Measurements from ENCODE around the gene NCLN.
A peak's percentile ranks its signal among the peaks of the same experiment; 100 is the strongest.
"Not testable (repeated sequence)": the region's sequence is repeated elsewhere in the genome, so short reads cannot be mapped to it uniquely, and the experiment has no call there.

NCLN gene

DNA sequence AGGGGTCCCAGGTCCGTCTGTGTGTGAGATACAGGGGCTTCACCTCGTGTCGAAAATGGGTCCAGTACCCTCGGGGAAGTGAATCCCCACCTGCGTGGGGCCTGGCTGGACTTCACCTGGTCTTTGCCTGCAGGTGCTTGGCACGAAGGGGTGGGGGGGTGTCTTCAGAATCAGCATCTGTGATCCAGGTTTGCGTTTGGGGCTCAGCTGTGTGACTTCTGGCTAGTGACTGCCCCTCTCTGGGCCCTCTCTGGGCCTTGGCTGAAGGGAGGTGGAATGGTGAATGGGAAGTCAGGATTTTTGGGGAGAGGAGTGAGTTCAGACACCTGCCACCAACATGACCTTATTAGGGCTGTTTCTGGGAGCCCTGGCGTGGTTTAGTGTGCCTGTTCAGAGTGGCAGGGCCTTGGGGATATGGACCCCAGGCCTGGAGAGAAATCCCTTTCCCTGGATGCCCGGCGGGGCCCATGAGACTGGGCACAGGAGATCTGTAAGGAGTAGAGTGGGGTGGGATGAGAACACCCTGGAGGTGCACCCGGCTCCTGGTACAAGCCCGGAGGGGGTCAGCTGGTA, 41.4 kb downstream of the NCLN start:
- DNase-seq, result no peak

DNA sequence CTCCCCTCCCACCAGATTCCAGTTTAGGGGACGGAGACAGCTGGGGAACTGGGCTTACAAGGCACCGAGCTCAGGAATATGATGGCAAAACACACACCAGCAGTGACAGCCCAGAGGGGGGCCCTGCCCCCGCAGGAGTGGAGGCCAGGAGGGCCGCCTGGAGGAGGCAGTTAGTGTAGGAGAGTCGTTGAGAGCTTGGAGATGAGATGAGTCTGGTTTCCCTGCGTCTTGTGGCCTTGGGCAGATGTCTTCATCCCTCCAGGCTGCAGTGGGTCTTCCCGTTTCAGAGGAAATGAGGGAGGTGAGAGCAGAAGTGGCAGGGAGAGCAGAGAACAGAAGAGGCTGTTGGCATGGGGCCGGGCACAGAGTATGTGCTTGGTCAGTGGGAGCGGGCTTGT, 43.6 kb downstream of the NCLN start:
- DNase-seq, result no peak

DNA sequence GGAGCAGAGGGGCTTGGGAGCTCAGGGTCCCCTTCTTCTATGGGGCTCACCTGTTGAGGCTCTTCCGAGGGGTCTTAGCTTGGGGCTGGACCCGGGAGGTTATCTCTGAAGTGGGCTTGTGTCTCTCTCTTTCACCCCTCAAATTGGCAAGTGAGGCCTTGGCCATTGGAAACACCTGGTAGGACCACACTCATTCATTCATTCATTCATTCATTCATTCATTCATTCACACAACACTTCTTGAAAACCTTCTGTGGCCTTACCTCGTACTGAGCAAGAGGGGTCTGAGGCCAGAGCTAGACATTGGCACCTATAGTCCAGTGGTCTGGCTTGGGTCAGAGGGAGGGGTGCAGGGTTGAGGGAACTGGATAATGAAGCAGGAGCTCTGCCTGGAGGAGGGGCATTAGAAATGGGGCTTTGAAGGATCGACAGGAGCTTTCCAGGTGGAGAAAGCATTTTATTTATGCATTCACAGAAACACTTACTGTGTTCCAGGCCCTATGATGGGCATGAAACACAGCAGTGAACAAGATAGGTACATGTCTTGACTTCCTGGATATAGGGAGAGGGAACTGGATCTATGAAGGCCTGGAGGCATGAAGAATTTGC, 44.3 kb downstream of the NCLN start:
- DNase-seq, result no peak

DNA sequence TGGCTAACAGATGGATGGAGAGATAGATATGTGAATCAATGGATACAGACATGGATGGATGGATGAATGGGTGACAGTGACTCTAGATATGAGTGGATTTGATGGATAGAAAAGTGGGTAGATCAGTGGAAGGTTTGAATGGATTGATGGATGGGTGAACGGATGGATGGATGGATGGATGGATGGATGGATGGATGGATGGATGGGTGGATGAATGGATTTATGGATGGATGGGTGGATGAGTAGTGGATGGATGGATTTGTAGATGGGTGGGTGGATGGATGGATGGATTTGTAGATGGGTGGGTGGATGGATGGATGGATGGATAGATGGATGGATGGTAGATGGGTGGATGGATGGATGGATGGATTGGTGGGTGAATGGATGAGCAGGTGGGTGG, 45.6 kb downstream of the NCLN start:
- no peak for DNase-seq

DNA sequence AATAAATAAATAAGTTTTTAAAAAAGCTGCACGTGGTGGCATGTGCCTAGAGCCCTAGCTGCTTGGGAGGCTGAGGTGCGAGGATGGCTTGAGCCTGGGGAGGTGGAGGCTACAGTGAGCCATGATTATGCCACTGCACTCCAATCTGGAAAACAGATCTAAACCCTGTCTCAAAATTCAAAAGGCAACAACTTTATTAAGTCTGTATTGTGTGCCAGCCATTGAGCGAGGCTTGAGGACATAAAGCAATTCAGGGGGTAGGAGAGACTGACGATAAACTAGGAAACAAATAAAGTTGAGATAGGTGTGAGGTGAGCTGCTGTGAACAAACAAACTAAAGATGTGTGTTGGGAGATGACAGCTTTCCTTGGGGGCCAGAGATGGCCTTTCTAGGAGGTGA, 47.4 kb downstream of the NCLN start:
- no peak for DNase-seq

DNA sequence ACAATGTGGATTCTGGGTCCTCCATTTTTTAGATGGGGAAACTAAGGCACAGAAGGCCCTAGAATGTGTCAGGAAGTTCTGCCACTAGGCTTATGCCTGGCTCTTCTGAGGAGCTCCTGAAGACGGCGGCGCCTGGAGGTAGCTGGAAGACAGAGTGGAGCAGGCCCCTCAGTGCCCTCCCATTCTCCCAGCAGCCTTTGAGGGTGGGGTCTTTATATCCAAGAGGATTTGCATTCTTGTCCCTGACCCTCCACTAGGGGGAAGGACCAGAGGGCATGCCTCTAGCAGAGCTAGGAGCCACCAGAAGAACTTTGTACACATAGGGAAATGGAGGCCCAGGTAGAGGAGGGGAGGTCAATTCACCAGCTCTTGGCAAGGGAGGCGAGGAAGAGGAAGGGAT, 48.1 kb downstream of the NCLN start:
- no peak for DNase-seq

DNA sequence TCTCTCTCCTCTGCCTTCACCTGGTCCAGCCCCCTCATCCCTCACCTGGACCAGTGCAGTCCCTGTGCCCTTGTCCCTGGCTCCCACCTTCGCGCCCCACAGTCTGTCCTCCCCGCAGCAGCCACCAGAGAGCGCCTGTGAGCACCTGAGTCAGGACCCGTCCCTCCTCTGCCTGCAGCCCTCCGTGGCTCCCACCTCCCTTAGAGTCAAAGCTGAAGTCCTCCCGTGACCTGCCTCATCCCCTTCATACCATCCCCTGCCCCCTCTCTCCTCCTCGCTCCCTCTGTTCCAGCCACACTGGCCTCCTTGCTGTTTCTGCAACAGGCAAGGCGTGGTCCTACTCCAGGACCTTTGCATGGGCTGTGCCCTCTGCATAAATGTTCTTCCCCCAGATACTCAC, 49.1 kb downstream of the NCLN start:
- DNase-seq, result no peak

DNA sequence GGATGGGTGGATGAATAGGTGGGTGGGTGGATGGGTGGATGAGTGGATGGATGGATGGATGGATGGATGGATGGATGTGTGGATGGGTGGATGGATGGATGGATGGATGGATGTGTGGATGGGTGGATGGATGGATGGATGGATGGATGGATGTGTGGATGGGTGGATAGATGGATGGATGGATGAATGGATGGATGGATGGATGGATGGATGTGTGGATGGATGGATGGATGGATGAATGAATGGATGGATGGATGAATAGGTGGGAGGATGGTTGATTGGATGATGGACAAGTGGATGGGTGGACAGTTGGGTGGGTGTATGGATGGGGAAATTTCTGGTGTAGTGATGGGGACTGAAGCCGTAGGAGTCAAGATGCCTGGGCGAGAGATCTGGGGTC, 49.9 kb downstream of the NCLN start:
- not testable (repeated sequence) for DNase-seq

DNA sequence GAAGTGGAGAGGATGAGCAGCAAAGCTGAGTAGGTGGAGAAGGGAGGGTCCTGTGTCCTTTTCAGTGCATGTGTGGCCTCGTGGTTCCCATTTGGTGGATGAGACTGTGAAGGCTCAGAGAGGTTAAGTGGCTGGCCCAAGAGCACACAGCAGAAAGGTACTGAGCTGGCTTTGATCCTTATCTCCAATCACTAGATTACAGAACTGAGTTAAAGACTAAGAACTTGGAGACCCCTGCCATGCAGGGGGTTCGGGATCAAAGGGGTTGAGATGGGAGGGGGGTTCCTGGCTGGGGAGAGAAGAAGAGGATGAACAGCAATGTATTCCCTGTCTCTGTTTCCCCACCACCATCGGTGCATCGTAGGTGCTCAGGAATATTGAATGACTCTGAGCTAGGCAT, 50.5 kb downstream of the NCLN start:
- no peak for DNase-seq

DNA sequence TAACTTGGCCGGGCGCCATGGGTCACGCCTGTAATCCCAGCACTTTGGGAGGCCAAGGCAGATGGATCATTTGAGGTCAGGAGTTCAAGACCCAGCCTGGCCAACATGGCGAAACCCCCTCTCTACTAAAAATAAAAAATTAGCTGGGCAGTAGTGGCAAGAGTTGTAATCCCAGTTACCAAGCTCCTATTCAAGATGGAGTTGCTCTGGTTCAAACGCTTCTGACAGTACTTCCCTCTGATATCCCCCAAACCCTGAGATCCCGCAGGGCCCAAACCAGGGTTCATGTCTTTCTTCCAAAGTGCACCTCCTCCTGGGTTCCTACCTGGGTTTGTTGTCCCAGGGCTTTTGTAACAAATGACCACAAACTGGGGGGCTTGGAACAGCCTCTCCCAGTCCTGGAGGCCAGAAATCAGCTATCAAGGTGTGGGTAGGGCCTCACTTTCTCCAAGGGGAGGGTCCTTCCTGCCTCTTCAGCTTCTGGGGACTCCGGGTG, 52.4 kb downstream of the NCLN start:
- no peak for DNase-seq

DNA sequence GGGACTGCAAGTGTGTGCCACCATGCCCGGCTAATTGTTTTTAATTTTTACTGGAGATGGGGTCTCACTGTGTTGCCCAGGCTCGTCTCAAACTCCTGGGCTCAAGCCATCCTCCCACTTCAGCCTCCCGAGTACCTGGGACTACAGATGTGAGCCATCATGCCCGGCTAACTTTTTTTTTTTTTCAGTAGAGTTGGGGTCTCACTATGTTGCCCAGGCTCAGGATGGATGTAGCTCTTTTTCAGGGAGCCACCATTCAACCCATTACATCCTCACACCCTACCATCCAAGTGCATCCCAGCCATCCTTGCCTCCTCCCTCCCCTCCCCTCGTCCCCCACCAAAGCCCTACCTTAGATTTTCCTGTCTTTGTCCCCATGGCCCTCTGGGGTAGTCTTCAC, 53.6 kb downstream of the NCLN start:
- DNase-seq, result no peak

DNA sequence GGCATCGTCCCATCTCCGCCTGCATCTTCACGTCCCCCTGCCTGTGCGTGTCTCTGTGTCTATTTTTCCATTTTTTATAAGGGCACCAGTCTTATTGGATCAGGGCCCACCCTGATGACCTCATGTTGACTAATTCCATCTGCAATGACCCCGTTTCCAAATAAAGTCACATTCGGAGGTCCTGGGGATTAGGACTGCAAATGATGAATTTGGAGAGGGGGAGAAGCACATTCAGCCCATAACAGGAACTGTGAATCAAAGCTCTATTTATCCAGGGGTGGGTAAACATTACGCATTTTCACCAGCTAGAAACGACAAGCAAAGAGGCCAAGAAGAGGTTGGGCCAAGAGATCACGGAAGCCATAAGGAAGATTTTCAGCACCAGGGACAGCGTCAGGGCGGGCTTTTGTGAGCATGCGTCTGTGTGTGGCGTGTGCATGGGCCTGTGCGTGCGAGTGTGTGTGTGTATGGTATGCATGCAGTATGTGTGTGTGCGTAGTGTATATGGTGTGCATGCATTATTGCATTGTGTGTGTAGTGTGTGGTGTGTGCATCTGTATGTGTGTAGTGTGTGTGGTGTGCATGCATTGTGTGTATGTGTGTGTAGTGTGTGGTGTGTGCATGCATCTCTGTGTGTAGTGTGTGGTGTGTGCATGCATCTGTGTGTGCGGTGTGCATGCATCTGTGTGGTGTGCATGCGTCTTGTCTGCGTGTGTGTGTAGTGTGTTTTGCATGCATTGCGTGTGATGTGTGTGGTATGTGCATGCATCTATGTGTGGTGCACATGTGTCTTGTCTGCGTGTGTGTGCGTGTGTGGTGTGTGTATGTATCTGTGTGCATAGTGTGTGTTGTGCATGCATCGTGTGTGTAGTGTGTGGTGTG, 58.3 kb downstream of the NCLN start:
- DNase-seq, result no peak

DNA sequence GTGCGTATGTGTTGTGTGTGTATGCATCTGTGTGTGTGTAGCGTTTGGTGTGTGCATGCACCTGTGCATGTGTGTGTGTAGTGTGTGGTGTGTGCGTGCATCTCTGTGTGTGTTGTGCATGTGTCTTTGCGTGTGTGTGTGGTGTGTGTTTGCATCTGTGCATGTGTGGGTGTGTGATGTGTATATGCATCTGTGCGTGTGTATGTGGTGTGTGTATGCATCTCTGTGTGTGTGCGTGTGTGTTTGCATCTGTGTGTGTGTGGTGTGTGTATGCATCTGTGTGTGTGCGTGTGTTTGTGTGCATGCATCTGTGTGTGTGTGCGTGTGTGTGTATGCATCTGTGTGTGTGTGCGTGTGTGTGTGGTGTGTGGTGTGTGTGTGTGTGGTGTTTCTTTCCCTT, 59.3 kb downstream of the NCLN start:
- DNase-seq, result no peak

DNA sequence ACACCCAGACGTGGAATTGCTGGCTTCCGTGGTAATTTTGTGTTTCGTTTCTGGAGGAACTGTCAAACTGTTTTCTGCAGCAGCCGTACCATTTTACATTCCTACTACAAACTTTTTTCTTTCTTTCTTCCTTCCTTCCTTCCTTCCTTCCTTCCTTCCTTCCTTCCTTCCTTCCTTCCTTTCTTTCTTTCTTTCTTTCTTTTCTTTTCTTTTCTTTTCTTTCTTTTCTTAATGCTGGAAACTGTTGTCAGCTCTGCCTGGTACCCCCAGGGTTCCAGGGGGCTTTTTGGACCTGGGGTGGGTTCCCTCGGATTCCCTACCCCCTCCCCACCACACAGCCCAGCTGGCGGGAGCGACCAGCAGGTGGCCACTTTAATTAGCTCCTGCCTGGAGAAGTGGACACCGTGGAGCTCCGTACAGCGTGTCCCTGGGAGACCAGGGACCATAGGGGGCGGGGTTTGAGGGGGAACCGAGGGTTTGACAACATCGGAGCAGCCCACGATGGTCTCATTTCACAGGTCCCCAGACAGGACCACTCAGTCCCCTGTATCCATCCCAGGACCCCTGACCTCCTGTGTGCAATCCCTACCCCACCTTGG, 63.1 kb downstream of the NCLN start:
- DNase-seq, result peak in 2 of 3 experiments; percentile 53 to 75

DNA sequence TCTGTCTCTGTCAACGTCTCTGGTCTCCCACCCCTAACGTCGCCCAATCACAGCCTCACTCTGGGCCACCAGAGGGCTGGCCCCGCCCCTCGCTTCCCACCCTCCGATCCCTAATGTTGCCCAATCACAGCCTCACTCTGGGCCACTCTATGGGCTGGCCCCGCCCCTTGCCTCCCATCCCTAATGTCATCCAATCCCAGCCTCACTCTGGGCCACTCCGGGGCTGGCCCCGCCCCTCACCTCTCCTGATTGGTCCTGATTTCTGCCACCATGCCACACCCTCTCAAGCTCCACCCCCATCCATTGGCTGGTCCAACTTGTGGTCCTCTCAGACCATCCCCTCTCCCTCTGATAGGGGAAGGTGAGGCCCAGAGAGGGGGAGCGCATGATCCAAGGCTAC, 63.7 kb downstream of the NCLN start:
- DNase-seq, result peak in 1 of 3 experiments; percentile 49

DNA sequence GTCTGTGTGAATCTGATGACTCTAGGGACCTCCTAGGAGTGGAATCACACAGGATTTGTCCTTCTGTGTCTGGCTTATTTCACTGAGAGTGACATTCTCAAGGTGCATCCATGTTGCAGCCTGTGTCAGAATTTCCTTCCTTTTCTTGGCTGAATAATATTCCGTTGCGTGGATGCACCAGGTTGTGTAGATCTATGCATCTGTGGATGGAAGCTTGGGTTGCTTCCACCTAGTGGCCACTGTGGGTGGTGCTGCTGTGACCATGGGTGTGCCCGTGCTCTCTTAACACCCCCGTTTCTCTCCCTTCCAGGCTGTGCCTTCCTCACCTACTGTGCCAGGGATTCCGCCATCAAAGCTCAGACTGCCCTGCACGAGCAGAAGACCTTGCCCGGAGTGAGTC, 64.9 kb downstream of the NCLN start:
- DNase-seq, result no peak

DNA sequence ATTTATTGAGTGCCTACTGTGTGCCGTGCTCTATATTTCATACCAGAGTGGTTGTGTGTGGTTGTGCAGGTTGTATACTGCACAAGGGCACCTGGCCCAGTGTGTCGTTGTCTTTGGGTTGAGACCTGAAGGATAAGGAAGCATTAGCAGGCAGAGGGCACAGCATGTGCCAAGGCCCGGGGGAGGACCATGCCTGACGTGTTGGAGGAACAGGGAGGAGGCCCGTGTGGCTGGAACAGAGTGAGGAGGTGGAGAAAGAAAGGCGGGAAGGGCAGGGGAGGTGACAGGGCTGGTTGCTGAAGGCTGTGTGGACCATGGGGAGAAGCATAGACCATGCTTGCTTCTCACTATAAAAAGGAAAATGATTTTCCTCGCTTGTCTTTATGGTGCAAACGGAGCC, 65.5 kb downstream of the NCLN start:
- no peak for DNase-seq

DNA sequence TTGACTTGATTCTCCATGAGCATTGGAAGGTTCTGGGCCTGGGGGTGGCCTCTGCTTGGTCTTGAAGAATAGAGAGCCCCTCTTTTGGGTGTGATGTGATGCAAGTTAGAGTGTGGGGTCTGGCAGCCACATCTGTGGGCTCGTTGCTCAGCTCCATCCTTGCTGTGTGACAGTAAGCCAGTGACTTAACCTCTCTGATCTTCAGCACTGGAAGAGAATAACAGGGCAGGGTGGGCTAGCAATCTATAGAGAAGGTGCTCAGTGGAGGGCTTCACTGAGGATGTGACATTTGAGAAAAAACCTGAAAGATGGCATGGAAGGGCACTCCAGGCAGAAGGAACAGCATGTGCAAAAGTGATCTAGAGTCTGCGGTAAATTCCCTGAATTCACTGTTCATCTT, 66.9 kb downstream of the NCLN start:
- DNase-seq, result no peak

DNA sequence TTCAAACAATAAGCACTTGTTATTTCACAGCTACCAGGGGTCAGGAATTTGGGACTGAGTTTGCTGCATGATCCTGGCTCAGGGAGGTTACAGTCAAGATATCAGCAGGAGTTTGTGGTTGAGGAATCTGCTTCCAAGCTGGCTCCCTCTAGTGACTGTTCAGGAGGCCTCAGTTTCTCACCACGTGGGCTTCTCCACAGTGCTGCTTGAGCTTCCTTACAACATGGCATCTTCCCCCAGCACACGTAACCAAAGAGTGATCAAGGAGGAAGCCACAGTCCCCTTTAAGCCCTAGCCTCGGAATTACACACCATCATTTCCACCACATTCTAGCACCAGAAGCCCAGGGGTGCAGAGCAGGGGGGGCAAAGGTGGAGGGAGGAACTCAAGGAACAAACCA, 67.5 kb downstream of the NCLN start:
- no peak for DNase-seq

DNA sequence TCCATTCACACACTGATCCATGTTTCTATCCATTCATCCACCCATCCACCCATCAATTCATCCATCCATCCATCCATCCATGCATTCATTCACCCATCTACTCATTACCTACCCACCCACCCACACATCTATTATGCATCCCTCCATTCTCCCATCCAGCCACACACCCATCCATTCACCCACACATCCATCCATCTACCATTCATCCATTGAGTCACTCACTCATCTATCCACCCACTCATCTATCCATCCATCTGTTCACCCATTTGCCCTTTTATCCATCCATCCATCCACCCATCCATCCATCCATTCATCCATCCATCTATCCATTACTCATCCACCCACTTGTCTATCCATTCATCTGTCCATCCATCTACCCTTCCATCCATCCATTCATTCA, 68.8 kb downstream of the NCLN start:
- no peak for DNase-seq

DNA sequence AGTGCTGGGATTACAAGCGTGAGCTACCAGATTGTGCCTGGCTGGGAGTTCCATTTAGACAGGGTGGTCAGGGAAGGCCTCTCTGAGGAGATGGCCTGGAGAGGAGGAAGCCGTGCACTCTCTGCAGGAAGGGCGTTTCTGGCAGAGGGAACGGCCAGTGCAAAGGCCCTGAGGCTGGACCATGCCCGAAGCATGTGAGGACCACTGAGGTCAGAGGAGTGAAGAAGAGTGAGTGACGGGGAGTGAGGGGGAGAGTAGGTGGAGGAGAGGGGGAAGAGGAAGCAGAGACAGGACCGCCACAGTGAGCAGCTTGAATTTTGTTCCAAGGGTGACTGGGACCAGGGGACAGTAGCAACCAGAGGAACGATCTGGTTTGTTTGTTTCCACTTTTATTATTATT, 71.3 kb downstream of the NCLN start:
- no peak for DNase-seq

Data from NCI-H1417 (cell line).